Measurements from ENCODE around the gene PDIK1L.

DNA sequence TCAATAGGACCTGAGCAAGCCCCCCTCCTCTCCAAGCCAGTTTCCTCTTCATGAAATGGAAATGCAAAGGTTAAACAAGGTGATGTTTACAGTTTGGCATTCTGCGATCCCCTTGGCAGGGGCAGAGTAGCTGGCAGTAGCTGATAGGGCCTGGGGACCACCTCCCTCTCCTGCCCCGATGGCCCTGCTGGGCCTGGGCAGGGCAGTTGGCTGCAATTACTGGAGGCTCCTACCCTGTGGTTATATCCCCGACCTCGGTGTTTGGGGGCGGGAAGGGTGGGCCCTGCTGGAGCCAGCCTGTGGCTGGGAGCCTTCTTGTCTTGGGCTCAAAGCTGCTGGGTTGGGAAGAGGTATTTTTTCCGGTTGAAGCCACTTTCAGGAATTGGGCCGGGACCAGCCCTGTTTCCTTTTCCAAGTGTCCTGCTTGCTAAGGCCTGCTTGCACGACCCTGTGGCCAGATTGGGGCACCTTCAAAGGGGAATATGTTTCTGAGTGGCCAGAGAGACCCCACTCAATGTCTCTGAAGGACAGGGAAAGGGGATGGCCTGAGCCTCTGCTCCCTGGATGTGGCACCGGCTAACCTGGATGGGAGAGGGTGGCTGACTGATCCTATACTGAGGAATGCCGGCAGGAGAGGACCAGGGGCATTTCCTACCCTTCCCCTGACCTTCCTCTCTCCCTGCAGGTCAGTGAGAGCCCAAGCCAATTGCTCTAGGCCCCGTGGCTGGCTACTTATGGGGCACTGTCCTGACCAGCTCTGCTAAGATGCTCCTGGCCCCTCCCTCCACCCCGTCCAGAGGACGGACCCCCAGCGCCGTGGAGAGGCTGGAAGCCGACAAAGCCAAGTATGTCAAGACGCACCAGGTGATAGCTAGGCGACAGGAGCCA, 49.1 kb downstream of the PDIK1L start:
- TF ChIP-seq, protein P1, sequence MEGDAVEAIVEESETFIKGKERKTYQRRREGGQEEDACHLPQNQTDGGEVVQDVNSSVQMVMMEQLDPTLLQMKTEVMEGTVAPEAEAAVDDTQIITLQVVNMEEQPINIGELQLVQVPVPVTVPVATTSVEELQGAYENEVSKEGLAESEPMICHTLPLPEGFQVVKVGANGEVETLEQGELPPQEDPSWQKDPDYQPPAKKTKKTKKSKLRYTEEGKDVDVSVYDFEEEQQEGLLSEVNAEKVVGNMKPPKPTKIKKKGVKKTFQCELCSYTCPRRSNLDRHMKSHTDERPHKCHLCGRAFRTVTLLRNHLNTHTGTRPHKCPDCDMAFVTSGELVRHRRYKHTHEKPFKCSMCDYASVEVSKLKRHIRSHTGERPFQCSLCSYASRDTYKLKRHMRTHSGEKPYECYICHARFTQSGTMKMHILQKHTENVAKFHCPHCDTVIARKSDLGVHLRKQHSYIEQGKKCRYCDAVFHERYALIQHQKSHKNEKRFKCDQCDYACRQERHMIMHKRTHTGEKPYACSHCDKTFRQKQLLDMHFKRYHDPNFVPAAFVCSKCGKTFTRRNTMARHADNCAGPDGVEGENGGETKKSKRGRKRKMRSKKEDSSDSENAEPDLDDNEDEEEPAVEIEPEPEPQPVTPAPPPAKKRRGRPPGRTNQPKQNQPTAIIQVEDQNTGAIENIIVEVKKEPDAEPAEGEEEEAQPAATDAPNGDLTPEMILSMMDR (IDR thresholded peaks at IDR 0.05): no peak
- TF ChIP-seq POLR2A (IDR thresholded peaks at IDR 0.05): no peak
- TF ChIP-seq EP300 (IDR thresholded peaks at IDR 0.05): no peak
